ENCODE data around the gene NAMPT.

DNA sequence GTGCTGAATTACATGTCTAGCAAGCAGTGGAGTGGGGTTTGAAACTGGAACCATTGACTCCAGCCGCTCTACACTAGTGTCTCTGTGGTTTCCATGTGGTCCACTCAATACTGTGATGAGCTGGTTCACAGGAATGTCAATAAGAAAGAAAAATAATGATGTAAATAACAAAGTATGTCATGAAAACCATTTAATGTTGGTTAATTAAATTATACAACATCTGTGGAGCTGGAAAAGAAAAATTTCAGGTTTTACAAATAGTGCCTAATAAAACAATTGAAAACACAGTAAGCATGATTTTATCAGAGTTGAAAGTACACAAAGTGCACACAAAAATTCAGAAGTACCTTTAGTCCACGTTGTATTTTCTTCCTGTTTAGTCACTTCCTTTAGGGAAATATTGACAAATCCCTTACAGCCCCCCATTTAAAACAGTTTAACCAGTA, 28.7 kb upstream of the NAMPT start:
- TF ChIP-seq CTCF (conservative IDR thresholded peaks at IDR 0.05; ENCODE audit: low read depth, low read length): no peak
- TF ChIP-seq EZH2 (IDR thresholded peaks at IDR 0.05; ENCODE audit: low read length, unreplicated experiment): no peak
- no peak for TF ChIP-seq EZH2phosphoT487 (IDR thresholded peaks at IDR 0.05; ENCODE audit: borderline replicate concordance, low read length)

Data from PC-3 (cell line).